GM18861 (cell line): ENCODE results near the gene RFPL4A.
"Not testable (repeated sequence)": the region's sequence is repeated elsewhere in the genome, so short reads cannot be mapped to it uniquely, and the experiment has no call there.

ENCODE experiments used
- ATAC-seq: cut with Tn5 transposase; IDR thresholded peaks from one replicate; pipeline ENCODE4 v1.9.1; 2021; ENCODE audit not compliant: unreplicated experiment

Gene RFPL4A

DNA sequence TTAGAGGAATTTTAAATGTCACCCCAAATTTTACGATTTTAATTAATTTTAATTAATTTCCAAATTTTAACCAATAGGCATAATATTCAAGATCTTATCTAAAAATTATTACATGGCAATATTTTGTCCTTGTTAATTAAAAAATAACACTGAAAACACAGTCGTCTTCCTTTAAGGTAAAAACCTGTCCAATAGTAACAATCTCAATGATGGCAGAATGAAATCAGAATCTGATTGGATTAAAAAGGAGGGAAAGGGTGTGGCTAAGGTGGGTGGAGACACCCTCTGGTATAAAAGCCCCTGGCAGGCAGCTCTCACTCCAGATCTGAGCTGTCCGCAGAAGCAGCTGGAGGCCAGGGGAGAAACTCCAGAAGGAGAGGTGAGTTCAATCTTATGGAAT is at the start of gene RFPL4A:
Gene RFPL4A, plus strand, starts transcription at position 301 of the 400 bp plus-strand sequence. CDS start 2,704 bp downstream, outside the sequence.
- not testable (repeated sequence) for ATAC-seq

- ATAC-seq = no peak
Measured at GRCh38 chr19:55711719-55712118, 47.2 kb upstream of the RFPL4A start.

DNA sequence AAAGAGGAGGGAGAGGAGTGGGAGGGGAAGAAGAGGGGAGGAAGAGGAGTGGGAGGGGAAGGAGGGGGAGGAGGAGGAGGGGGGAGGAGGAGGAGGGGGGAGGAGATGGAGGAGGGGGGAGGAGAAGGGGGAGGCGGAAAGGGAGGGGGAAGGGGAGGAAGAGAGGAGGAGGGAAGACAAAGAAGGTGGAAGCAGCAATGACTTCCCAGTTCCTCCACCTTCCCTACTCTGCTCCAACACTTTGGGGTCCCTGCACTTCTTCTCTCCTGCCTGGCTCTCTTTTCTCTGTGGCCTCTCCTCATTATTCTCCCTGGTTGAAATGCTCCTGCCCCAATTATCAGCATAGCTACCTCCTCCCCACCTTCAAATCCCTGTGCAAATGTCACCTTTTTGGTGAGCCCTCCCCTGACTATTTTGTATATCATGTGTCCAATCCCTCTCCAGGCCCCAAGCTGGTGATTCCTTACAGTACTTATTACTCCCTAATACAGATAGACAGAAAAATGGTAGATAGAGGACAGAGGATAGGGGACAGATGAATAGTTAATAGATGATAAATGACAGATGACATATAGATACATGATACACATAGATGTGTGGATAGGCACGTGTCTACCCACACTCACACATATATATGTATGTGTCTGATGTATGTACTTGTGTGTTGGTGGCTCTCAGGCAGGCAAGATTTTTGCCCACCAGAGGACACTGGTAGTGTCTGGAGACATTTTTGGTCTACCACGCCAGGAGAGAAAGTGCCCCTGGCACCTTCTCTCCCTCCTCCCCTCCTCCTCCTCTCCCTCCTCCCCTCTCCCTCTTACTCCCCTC is 45.9 kb upstream of the RFPL4A start:
- no peak for ATAC-seq

DNA sequence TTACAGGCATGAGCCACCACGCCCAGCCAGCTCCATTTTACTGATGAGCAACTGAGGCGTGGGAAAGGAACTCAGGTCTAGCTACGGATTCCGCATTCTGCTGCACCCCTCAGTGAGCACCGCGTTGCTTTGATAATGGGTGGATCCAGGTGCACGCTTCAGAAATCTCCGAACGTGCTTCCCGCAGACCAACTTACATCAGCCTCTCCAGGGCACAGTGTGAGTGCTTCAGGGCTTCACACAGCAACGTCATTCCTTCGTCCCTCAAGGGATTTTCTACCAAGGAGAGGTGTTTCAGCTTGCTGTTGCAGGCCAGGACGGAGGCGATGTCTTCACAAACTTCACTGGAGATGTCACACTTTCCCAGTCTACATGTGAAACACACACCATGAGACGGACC is 42.4 kb upstream of the RFPL4A start:
- ATAC-seq = no peak

DNA sequence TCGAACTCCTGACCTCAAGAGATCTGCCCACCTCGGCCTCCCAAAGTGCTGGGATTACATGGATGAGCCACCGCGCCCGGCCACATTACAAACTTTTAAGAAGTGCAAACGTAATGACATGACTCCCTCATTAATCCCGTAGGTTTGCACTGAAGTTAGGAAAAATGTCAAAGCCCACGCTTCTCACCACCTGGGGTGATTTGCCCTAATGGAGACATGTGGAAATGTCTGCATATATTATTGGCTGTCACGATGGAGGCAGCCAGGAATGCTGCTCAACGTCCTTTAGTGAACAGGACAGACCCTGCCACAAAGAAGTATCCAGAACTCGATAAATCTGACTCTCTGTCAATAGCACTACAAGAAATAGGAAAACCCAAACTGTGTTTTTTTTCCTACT is 41.6 kb upstream of the RFPL4A start:
- ATAC-seq = no peak

- ATAC-seq = not testable (repeated sequence)
Measured at GRCh38 chr19:55717879-55718711, 40.8 kb upstream of the RFPL4A start.

GRCh38 chr19:55720214-55720746 is 38.6 kb upstream of the RFPL4A start:
- no peak for ATAC-seq

- ATAC-seq = no peak
Measured at GRCh38 chr19:55720801-55721200, 38.1 kb upstream of the RFPL4A start.

DNA sequence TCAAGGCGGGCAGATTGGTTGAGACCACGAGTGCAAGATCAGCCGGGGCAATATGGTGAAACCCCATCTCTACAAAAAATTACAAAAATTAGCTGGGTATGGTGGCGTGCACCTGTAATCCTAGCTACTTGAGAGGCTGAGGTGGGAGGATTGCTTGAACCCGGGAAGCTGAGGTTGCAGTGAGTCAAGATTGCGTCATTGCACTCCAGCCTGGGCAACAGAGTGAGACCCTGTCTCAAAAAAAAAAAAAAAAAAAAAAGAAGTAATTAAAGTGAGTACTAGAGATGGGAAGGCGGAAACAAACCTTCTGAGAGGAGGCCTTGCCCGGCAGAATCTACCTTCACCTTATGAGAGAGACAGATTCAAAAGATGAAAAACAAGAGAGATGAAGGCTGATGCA is 35.4 kb upstream of the RFPL4A start:
- no peak for ATAC-seq

DNA sequence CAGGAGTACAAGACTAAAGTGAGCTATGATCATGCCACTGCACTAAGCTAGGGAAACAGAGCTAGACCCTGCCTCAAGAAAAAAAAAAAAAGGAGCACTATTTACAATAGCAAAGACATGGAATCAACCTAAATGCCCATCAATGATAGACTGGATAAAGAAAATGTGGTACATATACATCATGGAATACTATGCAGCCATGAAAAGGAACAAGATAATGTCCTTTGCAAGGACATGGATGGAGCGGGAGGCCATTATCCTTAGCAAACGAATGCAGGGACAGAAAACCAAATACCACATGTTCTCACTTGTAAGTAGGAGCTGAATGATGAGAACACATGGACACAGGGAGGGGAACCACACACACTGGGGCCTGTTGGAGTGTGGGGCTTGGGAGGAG is 28.5 kb upstream of the RFPL4A start:
- not testable (repeated sequence) for ATAC-seq

GRCh38 chr19:55738302-55738701 is 20.6 kb upstream of the RFPL4A start, which contains the start of gene NLRP9:
NLRP9 (minus strand) TSS chr19:55738402; CDS start chr19:55738374, 28 bp downstream.
- ATAC-seq = no peak

GRCh38 chr19:55750715-55751114 is 8.2 kb upstream of the RFPL4A start:
- no peak for ATAC-seq

DNA sequence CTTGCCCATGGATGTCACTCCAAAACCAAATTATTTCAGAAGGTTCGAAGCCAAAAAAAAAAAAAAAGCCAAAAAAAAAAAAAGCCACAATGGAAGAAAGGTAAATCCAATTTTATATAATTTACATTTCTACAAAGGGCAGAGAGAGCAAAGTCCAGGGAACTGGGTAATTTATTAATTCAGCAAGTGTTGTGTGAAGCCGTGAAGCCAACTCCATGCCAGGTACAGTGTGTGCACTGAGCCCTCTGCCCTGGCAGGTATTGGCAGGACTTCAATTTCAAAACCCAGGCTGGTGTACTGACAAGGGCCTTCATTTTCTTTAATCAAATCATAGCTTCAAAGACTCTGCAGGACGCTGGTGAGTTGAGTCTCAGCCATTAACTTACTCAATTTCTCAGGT is 5.5 kb upstream of the RFPL4A start:
- no peak for ATAC-seq

DNA sequence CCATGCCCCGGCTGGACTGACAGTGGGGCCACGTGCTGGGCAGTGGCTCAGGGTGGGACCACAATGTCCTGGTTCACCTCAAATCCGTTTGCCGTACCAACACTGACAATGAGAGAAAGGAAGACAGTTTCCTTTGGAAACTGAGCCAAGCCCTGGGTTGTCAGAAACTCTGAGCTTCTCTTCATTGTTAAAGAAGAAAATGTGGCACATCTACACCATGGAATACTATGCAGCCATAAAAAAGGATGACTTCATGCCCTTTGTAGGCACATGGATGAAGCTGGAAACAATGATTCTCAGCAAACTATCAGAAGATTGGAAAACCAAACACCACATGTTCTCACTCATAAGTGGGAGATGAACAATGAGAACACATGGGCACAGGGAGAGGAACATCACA is 2.1 kb upstream of the RFPL4A start:
- ATAC-seq = not testable (repeated sequence)

- ATAC-seq = no peak
Measured at GRCh38 chr19:55766466-55766865, 7.6 kb downstream of the RFPL4A start.

- ATAC-seq = not testable (repeated sequence)
Measured at GRCh38 chr19:55768818-55769217, 9.9 kb downstream of the RFPL4A start, which contains the start of gene RFPL4AL1. RFPL4AL1 (plus strand) TSS chr19:55769118; CDS start chr19:55771805, 2,687 bp downstream.

DNA sequence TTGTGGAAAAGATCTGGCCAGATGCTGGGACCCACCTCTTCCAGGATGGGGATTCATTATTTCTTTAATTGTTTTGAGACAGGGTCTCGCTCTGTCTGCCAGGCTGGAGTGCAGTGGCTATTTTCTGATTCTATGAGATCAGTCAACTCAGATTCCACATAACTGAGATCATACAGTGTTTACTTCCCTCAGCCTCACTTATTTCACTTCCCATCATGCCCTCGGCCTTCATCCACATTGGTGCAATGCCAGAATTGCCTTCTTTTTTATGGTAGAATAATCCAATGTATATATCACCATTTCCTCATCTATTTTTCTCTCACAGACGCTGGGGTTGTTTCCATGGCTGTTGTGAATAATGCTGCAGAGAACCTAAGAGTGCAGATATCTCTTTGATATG is 10.7 kb downstream of the RFPL4A start:
- ATAC-seq = not testable (repeated sequence)

- ATAC-seq = no peak
Measured at GRCh38 chr19:55777528-55777927, 18.6 kb downstream of the RFPL4A start.

DNA sequence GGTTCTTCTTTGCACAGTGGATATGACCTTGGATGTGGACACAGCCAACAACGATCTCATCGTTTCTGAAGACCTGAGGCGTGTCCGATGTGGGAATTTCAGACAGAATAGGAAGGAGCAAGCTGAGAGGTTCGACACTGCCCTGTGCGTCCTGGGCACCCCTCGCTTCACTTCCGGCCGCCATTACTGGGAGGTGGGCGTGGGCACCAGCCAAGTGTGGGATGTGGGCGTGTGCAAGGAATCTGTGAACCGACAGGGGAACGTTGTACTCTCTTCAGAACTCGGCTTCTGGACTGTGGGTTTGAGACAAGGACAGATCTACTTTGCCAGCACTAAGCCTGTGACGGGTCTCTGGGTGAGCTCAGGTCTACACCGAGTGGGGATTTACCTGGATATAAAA is 19.4 kb downstream of the RFPL4A start:
- no peak for ATAC-seq

- ATAC-seq = no peak
Measured at GRCh38 chr19:55781112-55781511, 22.2 kb downstream of the RFPL4A start.

GRCh38 chr19:55795021-55795420 is 36.1 kb downstream of the RFPL4A start:
- no peak for ATAC-seq
